SK-N-SH (cell line): ENCODE results near the gene ANO4. TPM values are rescaled to one million over a fixed set of nuclear protein-coding genes. Genes with fewer than 3 reads are reported as not detected.
"Not testable (repeated sequence)": the region's sequence is repeated elsewhere in the genome, so short reads cannot be mapped to it uniquely, and the experiment has no call there.

ENCODE experiments used
- CTCF ChIA-PET: fragments of 300-600, 350-600 bp; formaldehyde crosslinking; extraction: SDS; loops from one replicate; lab custom pipeline; 2021; lab: Yijun Ruan, JAX
- POLR2A ChIA-PET: fragments of 350-600 bp; sonication (Branson Sonifier 250); formaldehyde crosslinking; extraction: SDS; loops from one replicate; lab custom pipeline; 2020; ENCODE audit warnings: antibody characterized with exemption, inconsistent platforms; lab: Yijun Ruan, JAX
- DNase-seq: peaks from one replicate; pipeline ENCODE4 v3.0.0; 2012
- H2AFZ ChIP-seq: fragments of 200-600 bp; sonication (generic); 2 replicates; pipeline ENCODE4 v1.8.1; 2016; ENCODE audit warnings: antibody characterized with exemption, mild to moderate bottlenecking, low read depth
- H3F3A ChIP-seq: fragments of 200-600 bp; sonication (generic); replicated peaks from 2 replicates; pipeline ENCODE3; 2016; ENCODE audit warnings: antibody characterized with exemption, mild to moderate bottlenecking; ENCODE audit not compliant: insufficient read depth
- H3K27ac ChIP-seq, 2 experiments: fragments of 200-500 bp in 1 of 2; fragments of 200-600 bp in 1 of 2; sonication (Bioruptor generic) in 1 of 2; sonication (generic), shearing (Covaris generic) in 1 of 2; 2 replicates each; pipeline versions ENCODE4 v1.5.1 to v1.6.1; 2014 to 2016; ENCODE audit warnings: low read depth in 2 of 2, inconsistent platforms in 1 of 2, low read length in 1 of 2, mild to moderate bottlenecking in 1 of 2, mixed read lengths in 1 of 2
- H3K27me3 ChIP-seq: fragments of 200-600 bp; sonication (generic), shearing (Covaris generic); 2 replicates; pipeline ENCODE4 v1.6.1; 2016; ENCODE audit warnings: mixed run types; ENCODE audit not compliant: insufficient read depth
- H3K36me3 ChIP-seq, 2 experiments: fragments of 200-500 bp in 1 of 2; fragments of 200-600 bp in 1 of 2; sonication (Bioruptor generic) in 1 of 2; sonication (generic) in 1 of 2; replicated peaks in 1 of 2; 2 replicates each; pipeline versions ENCODE3 to v1.5.1; 2014 to 2016; ENCODE audit warnings: low read length in 1 of 2, mild to moderate bottlenecking in 1 of 2; ENCODE audit not compliant: insufficient read depth in 2 of 2, control insufficient read depth in 1 of 2
- H3K4me1 ChIP-seq, 2 experiments: fragments of 200-500 bp in 1 of 2; fragments of 200-600 bp in 1 of 2; sonication (Bioruptor generic) in 1 of 2; sonication (generic), shearing (Covaris generic) in 1 of 2; 2 replicates each; pipeline versions ENCODE4 v1.5.1 to v1.6.1; 2014 to 2016; ENCODE audit warnings: low read depth in 1 of 2, low read length in 1 of 2, mixed run types in 1 of 2; ENCODE audit not compliant: insufficient read depth in 2 of 2, control insufficient read depth in 1 of 2
- H3K4me2 ChIP-seq: fragments of 200-600 bp; sonication (generic), shearing (Covaris generic); 2 replicates; pipeline ENCODE4 v1.6.1; 2017; ENCODE audit warnings: mixed run types
- H3K4me3 ChIP-seq, 2 experiments: fragments of 200-500 bp in 1 of 2; fragments of 200-600 bp in 1 of 2; sonication (Bioruptor generic) in 1 of 2; sonication (generic), shearing (Covaris generic) in 1 of 2; 2 replicates each; pipeline versions ENCODE4 v1.5.1 to v1.8.1; 2014 to 2016; ENCODE audit warnings: low read depth in 2 of 2, inconsistent platforms in 1 of 2, low read length in 1 of 2, mild to moderate bottlenecking in 1 of 2, mixed read lengths in 1 of 2, moderate library complexity in 1 of 2
- H3K79me2 ChIP-seq: fragments of 200-600 bp; sonication (generic); 2 replicates; pipeline ENCODE4 v1.8.1; 2017; ENCODE audit warnings: mild to moderate bottlenecking; ENCODE audit not compliant: insufficient read depth
- H3K9ac ChIP-seq: fragments of 200-600 bp; sonication (generic); 2 replicates; pipeline ENCODE4 v1.6.1; 2017; ENCODE audit warnings: mixed run types
- H3K9me2 ChIP-seq: fragments of 200-600 bp; sonication (generic); 2 replicates; pipeline ENCODE4 v1.6.1; 2017; ENCODE audit warnings: mixed run types
- H3K9me3 ChIP-seq: fragments of 200-600 bp; sonication (generic); 2 replicates; pipeline ENCODE4 v1.6.1; 2017; ENCODE audit warnings: mixed run types, mild to moderate bottlenecking, moderate library complexity
- H4K20me1 ChIP-seq: fragments of 200-600 bp; sonication (generic); 2 replicates; pipeline ENCODE4 v1.6.1; 2017; ENCODE audit warnings: mild to moderate bottlenecking, mixed run types; ENCODE audit not compliant: insufficient read depth
- CHD2 ChIP-seq: fragments of 150-350 bp; IDR thresholded peaks from 2 replicates; pipeline ENCODE4 v1.6.1; 2018; ENCODE audit warnings: low read length; ENCODE audit not compliant: partially characterized antibody
- ELF1 ChIP-seq: IDR thresholded peaks from 2 replicates; pipeline ENCODE4 v1.4.0; 2012
- FOSL2 ChIP-seq: IDR thresholded peaks from 2 replicates; pipeline ENCODE4 v1.4.0; 2012; ENCODE audit warnings: low read depth, mild to moderate bottlenecking, moderate library complexity, borderline replicate concordance
- FOXJ3 ChIP-seq: sonication (generic); formaldehyde crosslinking; IDR thresholded peaks from 2 replicates; pipeline ENCODE4 v1.5.1; 2020; ENCODE audit warnings: mild to moderate bottlenecking, missing genetic modification reagents
- IRF3 ChIP-seq: fragments of 150-350 bp; IDR thresholded peaks from 2 replicates; pipeline ENCODE4 v1.6.1; 2016; ENCODE audit warnings: mild to moderate bottlenecking, low read depth, low read length
- MXI1 ChIP-seq: IDR thresholded peaks from 2 replicates; pipeline ENCODE4 v1.6.1; 2012; ENCODE audit warnings: mild to moderate bottlenecking, low read depth, low read length, improper control_type of control experiment
- NFIC ChIP-seq: IDR thresholded peaks from 2 replicates; pipeline ENCODE4 v1.4.0; 2012; ENCODE audit warnings: borderline replicate concordance
- PBX3 ChIP-seq: IDR thresholded peaks from 2 replicates; pipeline ENCODE4; 2012
- POLR2AphosphoS5 ChIP-seq: IDR thresholded peaks from 2 replicates; pipeline ENCODE4 v1.6.1; 2012; ENCODE audit warnings: low read depth, low read length
- RAD21 ChIP-seq: IDR thresholded peaks from 2 replicates; pipeline ENCODE4 v1.6.1; 2012; ENCODE audit warnings: mild to moderate bottlenecking, low read length
- RFX5 ChIP-seq: IDR thresholded peaks from 2 replicates; pipeline ENCODE4 v1.6.1; 2012; ENCODE audit warnings: mild to moderate bottlenecking, improper control_type of control experiment, low read length
- RXRA ChIP-seq: IDR thresholded peaks from 2 replicates; pipeline ENCODE4 v1.4.0; 2012; ENCODE audit warnings: low read depth, mild to moderate bottlenecking, borderline replicate concordance
- SIN3A ChIP-seq: IDR thresholded peaks from 2 replicates; pipeline ENCODE4 v1.6.1; 2012; ENCODE audit warnings: low read depth, mild to moderate bottlenecking, low read length, moderate library complexity, borderline replicate concordance
- USF1 ChIP-seq: IDR thresholded peaks from 2 replicates; pipeline ENCODE4 v1.4.0; 2012; ENCODE audit warnings: low read depth, borderline replicate concordance
- WGBS: methylation state at CpG from one replicate; pipeline ENCODE4 v1.1.6; 2017; ENCODE audit warnings: low lambda C conversion rate; 5-methylcytosine and 5-hydroxymethylcytosine counted together
- polyA plus RNA-seq, 3 experiments: library from polyadenylated mRNA; depleted of rRNA; stranded (reverse); fragments of >200 nt; gene quantifications; 2 replicates each; pipeline ENCODE4 v1.2.3, GENCODE V29; 2012

ANO4 gene
- polyA plus RNA-seq, 1 of the 3 experiments (the other 2 are of a cell fraction): 9.4 TPM

- POLR2A ChIA-PET, H3K9ac ChIP-seq, H3K9me2 ChIP-seq, DNase-seq, H2AFZ ChIP-seq, H4K20me1 ChIP-seq, H3K79me2 ChIP-seq, H3K4me3 ChIP-seq, H3K27me3 ChIP-seq, H3K9me3 ChIP-seq, H3K4me2 ChIP-seq, H3K4me1 ChIP-seq, H3F3A ChIP-seq, H3K27ac ChIP-seq, CTCF ChIA-PET: not testable (repeated sequence)
- WGBS: 57% methylated on average over 4 of the region's 4 CpGs
- H3K36me3 ChIP-seq: peaks cover 0 to 11% of the 10 kb centered on the region in 2 experiments
Observed at GRCh38 chr12:101090222-101090621, 295.6 kb downstream of the ANO4 start.

GRCh38 chr12:101097829-101098580, 303.4 kb downstream of the ANO4 start:
- H2AFZ ChIP-seq: no peak overlapping the region
- H3K36me3 ChIP-seq: peaks cover 0 to 20% of the 10 kb centered on the region in 2 experiments
- H3K79me2 ChIP-seq: no peaks in the 10 kb centered on the region
- no peaks in the 10 kb centered on the region for H3K9me3 ChIP-seq
- no peaks in the 10 kb centered on the region for H3K9me2 ChIP-seq
- WGBS: 42% methylated on average over 5 of the region's 5 CpGs
- H3K27me3 ChIP-seq: no peaks in the 10 kb centered on the region
- H3K27ac ChIP-seq: no peak overlapping the region
- TF ChIP-seq PBX3 (no peak), POLR2AphosphoS5 (no peak), NFIC (no peak), SIN3A (no peak), FOXJ3 (CRISPR knock-in tag) (no peak), RXRA (no peak), RFX5 (no peak), RAD21 (no peak), MXI1 (no peak), CHD2 (no peak), ELF1 (no peak), IRF3 (no peak), USF1 (no peak), FOSL2 (no peak)
- no peak overlapping the region for H3K4me2 ChIP-seq
- H4K20me1 ChIP-seq: no peaks in the 10 kb centered on the region
- CTCF ChIA-PET: no interaction called here
- H3F3A ChIP-seq: no peaks in the 10 kb centered on the region
- DNase-seq: no peak
- POLR2A ChIA-PET: no interaction called here
- no peak overlapping the region for H3K4me3 ChIP-seq
- no peak overlapping the region for H3K9ac ChIP-seq
- H3K4me1 ChIP-seq: no peaks in the 10 kb centered on the region
